Stimulated activated CD8-positive, alpha-beta memory T cell treated with anti-CD3 and anti-CD28 coated beads, Interleukin-4, amount 100 ng/mL, for 4 hours (primary cell): ENCODE results near the gene POLN.
"Not testable (repeated sequence)": the region's sequence is repeated elsewhere in the genome, so short reads cannot be mapped to it uniquely, and the experiment has no call there.

Experiments used
- DNase-seq, 2 donors: peaks; one replicate each; pipeline ENCODE4 v3.0.0-alpha.2; 2020; ENCODE audit warnings: low read depth in 2 of 2, low spot score in 1 of 2

POLN gene

GRCh38 chr4:2172161-2172560, 69.8 kb downstream of the POLN start:
- DNase-seq: no peak

DNA sequence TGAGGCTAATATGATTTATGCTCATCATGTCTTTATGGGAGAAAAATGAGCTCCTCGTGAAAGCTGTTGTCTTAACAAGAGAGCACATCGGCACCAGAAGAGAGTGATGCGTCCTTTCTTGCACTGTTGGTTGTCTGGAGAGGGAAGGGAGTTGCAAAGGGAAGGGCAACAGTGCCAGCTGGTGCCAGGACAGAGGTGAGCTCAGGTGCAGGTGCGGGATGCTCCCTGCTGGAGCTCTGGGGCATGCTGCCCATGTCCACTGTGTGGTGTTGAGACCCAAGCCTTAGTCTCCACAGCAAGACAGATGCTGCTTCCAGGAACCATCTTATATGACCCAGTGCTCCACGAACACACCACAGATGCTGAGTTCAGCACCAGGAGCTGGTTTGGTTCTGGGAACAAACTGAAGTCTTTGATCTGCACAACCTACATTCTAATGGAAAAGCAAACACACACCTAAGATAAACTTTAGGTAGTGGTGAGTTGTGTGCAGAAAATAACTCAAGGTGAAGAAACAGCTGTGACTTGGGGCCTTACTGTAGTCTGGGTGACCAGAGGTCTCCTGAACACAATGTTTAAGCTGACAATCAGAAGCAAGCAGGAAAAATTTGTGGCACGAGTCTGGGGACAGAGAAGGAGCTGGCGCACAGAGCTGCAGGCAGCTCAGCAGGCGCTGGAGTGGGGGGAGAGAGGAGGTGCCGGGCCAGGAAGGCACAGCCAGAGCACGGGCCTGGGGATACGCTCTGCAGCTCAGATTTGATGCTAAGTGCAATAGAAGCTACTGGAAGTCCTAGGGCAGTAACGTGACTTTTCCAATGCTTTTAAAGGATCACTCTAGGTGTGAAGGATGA, 73.2 kb downstream of the POLN start:
- DNase-seq: no peak

DNA sequence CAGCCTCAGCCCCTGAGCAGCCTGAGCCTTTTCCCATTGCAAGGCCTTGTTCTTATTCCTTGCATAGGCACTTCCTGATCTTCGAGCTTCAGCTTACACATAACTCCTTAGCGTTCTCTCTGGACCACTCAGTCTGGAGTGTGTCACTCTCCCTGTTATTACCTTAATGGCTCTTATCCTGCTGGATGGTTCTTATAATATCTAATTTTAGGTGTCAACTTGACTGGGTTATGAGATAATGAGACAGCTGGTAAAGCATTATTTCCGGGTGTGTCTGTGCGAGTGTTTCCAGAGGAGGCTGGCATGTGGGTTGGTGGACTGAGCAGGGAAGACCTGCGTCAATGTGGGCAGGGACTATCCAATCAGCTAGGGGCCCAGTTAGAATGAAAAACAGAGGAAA, 75.7 kb downstream of the POLN start:
- no peak for DNase-seq

DNA sequence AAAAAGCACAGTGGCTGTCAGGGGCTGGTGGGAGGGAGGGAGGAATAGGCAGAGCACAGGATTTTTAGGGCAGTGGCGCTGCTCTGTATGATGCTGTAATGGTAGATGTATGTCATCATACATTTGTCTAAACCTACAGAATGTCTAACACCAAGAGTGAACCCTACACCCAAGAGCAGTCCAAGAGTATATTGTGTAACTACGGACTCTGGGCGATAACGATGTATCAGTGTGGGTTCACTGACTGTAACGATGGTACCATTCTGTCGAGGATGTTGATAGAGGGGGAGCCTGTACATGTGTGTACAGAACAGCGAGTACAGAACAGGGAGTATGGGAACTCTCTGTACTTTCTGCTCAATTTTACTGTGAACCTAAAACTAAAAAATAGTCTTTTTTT, 76.5 kb downstream of the POLN start:
- no peak for DNase-seq

GRCh38 chr4:2163311-2163821, 78.6 kb downstream of the POLN start:
- no peak for DNase-seq

DNA sequence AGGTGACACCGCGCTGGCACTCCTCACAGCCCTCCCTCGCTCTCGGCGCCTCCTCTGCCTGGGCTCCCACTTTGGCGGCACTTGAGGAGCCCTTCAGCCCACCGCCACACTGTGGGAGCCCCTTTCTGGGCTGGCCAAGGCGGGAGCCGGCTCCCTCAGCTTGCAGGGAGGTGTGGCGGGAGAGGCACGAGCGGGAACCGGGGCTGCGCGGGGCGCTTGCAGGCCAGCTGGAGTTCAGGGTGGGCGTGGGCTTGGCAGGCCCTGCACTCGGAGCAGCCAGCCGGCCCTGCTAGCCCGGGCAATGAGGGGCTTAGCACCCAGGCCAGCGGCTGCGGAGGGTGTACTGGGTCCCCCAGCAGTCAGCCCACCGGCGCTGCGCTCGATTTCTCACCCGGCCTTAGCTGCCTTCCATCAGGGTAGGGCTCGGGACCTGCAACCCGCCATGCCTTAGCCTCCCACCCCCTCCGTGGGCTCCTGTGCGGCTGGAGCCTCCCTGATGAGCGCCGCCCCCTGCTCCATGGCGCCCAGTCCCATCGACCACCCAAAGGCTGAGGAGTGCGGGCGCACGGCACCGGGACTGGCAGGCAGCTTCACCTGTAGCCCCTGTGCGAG, 80.7 kb downstream of the POLN start:
- not testable (repeated sequence) for DNase-seq

- DNase-seq: no peak
These were observed 82.0 kb downstream of the POLN start for GRCh38 chr4:2159931-2160330.

DNA sequence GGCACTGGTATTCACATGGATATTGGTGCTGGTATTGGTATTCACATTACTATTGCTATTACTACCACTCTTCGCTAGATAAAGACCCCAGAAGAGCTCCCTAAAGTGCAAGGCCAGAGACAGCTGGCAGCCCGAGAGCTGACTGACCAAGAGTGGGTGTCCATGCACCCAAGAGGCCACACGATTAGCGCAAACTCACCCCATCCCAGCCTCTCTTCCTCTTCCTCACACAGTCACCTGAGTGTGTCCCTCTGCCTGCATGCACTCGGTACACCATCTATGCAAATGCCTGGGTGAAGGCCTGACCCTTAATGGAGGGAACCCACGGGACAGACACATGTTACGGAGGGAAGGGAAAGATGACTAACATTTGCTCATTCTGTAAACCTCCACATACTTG, 86.7 kb downstream of the POLN start:
- DNase-seq: no peak

DNA sequence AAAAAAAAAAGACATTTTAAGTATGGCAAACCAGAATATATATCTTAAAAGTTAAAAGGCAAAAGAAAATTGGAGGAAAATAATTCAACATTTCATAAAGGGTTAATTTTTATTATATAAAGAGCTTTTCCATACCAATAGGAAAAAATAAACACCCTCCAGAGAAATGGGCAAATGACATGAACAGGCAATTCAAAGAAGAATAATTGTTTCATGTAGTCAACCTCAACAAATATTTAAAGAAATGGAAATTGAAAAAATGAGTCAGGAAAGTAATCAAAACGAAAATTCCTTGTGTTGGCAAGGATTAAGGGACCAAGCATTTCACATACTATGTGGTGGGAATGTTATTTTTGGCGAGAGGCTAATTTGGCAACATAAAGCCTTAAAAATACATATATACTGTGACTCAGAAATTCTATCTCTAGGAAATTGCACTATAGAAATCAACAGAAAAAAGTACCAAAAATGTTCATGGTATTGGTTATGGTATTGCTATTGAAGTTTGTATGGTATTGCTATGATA, 87.6 kb downstream of the POLN start:
- DNase-seq: no peak

GRCh38 chr4:2151544-2151943, 90.4 kb downstream of the POLN start:
- no peak for DNase-seq

DNA sequence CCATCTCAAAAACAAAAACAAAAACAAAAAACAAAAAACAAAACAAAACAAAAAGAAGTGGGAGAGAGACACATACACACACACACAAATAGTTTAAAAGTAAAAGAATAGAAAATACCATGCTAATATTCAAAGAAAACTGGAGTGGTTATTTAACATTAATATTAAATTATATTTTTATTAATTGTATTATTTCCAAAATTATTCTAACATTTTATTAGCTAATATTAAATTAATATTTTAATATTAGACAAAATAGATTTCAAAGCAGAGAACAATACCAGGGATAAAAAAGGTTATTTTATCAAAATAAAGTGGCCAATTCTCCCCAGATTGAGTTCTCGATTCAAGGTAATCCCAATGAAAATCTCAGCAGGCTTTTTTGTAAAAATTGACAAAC, 91.8 kb downstream of the POLN start:
- DNase-seq: no peak

DNA sequence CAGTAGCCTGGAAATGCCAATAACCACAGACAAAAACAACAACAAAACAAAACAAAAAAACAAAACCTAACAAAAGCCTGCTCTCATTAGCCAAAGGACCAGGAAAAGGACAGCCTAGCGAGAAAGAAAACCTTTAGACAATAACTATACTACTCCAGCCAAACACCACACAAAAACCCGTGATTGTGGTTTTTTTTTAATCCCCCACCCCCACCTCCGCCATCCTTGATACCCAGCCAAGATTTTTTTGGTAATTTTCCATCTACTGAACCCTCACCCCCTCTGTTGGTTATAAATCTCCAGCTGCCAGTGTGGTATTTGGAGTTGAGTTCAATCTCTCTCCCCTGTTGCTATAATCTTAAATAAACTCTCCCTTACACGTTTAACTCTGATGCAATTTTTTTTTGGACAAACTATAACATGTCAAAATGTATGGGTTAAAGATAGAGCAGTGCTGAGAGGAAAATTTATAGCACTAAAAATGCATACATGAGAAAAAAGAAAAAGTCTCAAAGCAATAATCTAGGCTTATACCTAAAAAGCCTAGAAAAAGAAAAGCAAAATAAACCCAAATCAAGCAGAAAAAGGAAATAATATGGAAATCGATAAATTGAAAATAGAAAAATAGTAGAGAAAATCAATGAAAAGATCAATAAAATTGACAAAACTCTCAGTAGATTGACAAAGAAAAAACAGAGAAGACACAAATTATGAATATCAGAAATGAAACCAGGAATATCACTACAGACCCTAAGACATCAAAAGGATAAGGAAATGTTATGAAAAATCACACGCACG, 99.1 kb downstream of the POLN start:
- DNase-seq: no peak

DNA sequence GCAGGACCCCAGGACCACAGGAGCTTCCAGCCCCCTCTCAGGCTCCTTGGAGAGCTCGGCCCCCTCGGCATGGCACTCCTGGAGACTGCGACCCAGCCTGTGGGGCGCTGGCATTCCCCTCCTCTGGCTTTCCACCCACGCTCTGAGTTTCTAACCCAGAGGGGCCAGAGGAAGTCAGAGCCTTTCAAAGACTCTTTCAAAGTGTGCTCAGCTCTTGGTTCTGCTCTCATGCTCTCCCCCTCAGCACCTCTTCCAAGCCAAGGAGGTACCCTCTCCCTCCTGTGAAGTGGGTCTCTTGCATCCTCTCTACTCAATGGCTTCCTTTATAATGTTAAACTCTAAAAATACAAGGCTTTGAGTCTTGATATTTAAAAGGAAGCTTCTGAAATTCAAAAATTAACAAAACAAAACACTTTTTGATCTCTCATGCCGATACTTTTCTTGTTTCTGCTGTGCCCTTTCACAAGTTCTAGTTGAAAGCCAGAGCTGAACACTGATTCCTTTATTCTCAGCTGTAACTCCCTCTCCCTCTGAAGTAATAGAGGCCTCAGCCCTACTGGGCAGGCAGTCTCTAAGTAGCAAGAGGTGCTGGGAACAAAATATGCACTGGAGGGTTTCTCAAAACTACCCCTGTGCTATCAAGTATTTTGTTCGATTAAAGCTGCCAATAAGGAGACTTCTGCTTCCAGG, 100.0 kb downstream of the POLN start:
- DNase-seq: no peak

DNA sequence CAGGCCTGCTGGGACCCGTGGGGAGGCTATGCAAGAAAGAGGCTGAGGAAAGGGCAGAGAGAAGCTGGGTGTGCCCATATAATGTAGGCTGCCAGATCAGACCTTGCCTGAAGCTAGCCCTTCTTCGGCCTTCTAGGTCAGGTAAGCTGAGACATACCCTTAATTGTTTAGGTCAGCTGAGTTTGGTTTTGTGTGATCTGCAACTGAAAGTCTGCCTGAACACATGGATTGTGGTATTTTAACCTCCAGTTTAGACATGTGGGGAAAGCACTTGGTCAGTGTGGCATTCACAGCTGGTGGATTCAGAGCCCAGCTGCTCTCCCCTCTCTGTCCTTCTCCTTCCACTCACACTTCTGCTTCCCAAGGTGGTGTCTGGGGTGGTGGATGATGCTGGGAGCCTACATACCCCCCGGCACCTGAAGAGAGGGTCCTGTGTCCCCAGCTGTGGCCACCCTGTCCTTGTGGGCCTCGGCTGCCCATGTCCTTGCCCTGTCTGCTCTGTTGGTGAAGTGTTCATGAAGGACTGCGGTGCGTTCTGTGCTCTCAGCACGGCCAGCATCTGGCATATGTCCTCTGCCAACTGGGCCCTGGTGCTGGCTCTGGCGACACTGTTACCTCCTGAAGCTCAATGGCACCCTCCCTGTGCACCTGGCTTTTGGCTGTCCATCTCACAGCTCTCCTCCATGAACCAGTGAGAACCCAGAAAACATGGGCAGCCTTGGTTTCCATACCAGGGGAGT, 100.7 kb downstream of the POLN start:
- no peak for DNase-seq

DNA sequence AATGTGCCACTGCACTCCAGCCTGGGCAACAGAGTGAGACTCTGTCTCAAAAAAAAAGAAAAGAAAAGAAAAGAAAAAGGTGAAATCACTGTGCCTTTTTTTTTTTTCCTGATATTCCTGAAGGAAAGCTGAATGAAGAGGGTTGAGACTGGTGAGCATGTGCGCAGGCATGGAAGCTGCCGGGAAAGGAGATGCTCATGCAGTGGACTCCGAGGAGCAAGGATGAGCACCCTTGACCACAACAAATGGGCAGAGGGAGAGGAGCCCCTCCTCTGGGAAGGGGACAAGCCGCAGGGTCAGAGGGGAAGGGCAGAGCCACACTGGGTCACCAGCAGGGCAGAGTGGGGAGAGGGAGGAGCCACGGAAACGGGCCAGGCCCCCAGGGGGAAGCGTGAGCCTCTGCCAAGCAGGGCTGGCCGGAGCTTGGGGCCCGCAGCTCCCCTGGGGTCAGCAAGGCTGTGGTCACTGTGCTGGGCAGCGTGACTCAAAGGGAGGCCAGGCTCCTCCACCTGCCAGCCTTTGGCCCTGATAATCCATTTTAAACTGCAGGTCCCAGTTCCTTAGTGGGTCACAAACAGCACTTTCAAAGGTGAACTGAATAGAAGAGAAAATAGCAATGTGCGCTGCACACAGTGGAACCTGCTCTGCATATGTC, 102.9 kb downstream of the POLN start:
- DNase-seq: no peak

DNA sequence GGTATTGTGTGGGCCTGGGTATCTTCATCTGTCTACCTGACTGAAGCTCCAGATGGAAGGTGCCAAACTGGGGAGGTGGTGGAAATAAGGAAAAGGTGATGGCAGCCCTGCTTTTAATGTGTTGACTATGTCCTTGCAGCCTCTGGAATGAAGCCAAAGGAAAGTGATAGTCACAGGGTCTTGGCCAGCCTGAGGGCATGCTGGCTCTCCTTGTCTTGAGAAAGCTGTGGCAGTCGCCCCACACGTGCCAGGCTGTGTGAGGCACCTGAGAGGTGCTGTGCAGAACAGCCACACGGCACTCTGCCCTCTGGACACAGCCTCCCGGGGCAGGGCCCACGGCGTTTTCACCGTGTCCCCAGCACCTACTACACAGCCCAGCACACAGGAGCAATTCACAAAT, 105.2 kb downstream of the POLN start:
- no peak for DNase-seq

- DNase-seq: no peak
These were observed 106.8 kb downstream of the POLN start for GRCh38 chr4:2135083-2135482.

DNA sequence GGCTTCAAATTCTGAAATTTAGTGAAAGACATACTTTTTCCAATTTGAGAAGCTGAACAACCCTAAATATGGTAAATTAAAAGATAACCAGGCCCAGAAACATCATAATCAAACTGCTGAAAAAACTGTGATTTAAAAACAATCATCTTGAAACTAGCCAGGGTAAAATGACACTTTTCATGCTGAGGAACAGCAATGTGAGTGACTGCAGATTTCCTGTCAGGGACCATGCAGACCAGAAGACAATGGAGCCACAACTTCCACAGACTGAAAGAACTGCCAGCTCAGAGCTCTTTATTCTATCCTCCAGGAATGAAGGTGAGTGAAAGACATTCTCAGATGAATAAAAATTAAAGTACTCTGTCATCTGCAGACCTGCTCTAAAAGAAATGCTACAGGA, 109.5 kb downstream of the POLN start:
- DNase-seq: no peak

GRCh38 chr4:2127609-2128332, 114.2 kb downstream of the POLN start:
- no peak for DNase-seq
